Measurements from ENCODE around the gene KRT5. TPM values are rescaled to one million over a fixed set of nuclear protein-coding genes. Genes with fewer than 3 reads are reported as not detected.
"Not testable (repeated sequence)": the region's sequence is repeated elsewhere in the genome, so short reads cannot be mapped to it uniquely, and the experiment has no call there.

Gene KRT5
- total RNA-seq, 1 donor from 2014 or later: not detected

DNA sequence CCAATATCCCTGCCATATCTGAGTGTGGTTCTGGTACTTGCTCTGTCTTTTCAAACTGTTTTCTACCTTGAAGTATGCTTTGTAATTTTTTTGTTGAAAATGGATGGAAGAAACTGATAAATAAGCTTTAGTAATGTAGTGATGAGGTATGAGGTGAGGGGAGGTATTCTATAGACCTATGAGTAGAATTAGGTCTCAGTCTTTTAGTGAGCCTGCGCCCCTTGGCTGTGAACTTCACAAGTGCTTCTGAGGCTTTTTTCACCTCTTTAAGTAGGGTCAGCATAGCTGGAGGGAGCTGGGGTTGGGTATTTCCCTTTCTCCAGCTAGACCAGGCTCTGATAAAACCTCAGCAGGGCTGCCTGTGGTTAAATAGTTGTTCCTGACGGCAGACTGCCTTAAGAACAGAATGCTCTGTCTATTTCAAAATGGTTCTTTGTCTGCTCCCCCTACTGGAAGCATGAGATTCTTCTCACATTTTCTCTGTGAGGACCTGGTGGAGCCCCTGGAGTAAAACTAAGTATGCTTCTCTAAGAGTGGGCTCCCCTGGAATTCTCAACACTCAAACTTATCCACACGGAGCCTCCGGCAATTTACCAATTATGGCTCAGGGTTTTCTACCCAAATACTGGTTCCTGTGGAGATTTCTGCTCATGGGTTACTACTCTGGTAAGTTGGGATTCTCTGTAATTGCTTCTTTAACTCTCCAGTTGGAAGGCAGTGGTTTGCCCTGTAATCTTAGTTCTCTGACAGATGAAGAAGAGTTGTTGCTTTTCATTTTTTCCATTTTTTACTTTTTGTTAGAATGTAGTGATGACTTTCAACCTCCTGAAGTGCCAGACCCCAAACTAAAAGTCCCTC is 13.1 kb downstream of the KRT5 start:
- TF ChIP-seq, protein P1, sequence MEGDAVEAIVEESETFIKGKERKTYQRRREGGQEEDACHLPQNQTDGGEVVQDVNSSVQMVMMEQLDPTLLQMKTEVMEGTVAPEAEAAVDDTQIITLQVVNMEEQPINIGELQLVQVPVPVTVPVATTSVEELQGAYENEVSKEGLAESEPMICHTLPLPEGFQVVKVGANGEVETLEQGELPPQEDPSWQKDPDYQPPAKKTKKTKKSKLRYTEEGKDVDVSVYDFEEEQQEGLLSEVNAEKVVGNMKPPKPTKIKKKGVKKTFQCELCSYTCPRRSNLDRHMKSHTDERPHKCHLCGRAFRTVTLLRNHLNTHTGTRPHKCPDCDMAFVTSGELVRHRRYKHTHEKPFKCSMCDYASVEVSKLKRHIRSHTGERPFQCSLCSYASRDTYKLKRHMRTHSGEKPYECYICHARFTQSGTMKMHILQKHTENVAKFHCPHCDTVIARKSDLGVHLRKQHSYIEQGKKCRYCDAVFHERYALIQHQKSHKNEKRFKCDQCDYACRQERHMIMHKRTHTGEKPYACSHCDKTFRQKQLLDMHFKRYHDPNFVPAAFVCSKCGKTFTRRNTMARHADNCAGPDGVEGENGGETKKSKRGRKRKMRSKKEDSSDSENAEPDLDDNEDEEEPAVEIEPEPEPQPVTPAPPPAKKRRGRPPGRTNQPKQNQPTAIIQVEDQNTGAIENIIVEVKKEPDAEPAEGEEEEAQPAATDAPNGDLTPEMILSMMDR (conservative IDR thresholded peaks at IDR 0.05; ENCODE audit: low read depth, low read length): peak; percentile 76
- H3K4me3 ChIP-seq (ENCODE audit: low read depth, low read length): no peak overlapping the region
- peak; percentile 30 for DNase-seq (ENCODE audit: low read depth)

DNA sequence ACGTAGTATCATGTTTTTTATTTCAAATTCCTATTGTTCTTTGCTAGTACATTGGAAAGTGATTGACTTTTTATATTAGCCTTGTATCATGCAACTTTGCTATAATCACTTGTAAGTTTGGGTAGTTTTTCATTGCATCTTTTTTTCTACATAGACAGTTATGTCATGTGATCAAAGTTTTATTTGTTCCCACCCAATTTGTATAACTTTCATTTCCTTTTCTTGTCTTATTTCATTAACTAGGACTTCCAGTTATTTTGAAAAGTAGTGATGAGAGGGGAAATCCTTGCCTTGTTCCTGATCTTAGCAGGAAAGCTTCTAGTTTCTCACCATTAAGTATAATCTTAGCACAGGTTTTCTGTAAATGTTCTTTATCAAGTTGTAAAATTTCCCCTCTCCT is 17.3 kb downstream of the KRT5 start:
- no peak for DNase-seq (ENCODE audit: low read depth)
- H3K4me3 ChIP-seq (ENCODE audit: low read depth, low read length): no peak overlapping the region
- TF ChIP-seq, protein P1 (conservative IDR thresholded peaks at IDR 0.05; ENCODE audit: low read depth, low read length): no peak

DNA sequence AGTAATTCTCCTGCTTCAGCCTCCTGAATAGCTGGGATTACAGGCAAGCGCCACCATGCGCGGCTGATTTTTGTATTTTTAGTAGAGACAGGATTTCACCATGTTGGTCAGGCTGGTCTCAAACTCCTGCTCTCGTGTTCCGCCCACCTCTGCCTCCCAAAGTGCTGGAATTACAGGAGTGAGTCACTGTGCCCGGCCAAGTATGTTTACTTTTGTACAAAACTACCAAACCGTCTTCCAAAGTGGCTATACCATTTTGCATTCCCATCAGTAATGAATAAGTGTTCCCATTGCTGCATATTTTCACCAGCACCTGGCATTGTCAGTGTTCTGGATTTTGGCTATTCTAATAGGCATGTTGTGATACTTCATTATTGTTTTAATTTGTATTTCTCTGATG is 18.7 kb downstream of the KRT5 start:
- TF ChIP-seq, protein P1 (conservative IDR thresholded peaks at IDR 0.05; ENCODE audit: low read depth, low read length): no peak
- H3K4me3 ChIP-seq (ENCODE audit: low read depth, low read length): no peak overlapping the region
- DNase-seq (ENCODE audit: low read depth): no peak

DNA sequence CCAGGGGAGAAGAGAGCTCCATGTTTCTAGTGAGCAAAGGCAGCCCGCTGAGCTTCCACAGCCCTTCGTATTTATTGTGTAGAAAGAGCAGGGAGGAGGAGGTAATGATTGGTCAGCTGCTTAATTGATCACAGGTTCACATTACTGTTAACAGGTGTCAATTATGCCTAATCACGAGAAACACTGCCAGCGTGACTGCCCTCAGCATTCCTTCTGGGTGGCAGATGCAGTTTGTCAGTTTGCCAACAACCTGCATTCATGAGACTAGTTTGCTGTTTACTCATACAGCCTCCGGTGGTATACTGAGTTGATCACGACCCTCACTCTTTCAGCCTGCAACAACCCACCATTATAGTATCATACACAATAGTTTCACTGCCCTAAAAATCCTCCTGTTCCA is 19.6 kb downstream of the KRT5 start:
- DNase-seq (ENCODE audit: low read depth); H3K4me3 ChIP-seq (ENCODE audit: low read depth, low read length): not testable (repeated sequence)

DNA sequence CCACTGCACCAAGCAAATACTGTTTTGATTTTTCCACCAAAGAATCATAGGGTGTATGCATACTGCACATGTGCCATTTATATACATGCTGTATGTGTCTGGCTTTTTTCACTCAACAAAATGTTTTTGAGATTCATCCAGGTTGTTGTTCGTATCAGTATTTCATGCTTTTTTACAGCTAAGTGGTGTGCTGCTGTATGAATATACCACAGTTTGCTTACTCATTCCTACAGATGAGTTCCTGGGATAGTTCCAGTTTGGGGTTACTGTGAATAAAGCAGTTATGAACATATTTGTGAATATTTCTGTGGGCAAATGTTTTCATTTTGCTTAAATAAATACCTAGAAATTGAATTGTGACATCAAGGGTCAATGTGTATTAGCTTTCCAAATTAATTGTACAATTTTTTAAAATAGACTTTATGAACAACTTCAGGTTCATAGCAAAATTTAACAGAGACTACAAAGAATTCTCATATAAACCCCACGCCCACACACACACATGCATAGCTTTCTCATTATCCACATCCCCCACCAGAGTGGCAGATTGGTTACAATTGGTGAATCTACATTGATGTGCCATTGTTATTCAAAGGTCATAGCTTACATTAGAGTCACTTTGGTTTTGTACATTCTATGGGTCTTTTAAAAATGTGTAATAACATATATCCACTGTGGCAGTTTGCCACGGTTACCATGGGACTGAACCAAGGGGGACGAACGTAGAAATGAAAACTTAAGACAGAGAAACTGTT is 20.2 kb downstream of the KRT5 start:
- no peak for DNase-seq (ENCODE audit: low read depth)
- TF ChIP-seq, protein P1 (conservative IDR thresholded peaks at IDR 0.05; ENCODE audit: low read depth, low read length): no peak
- H3K4me3 ChIP-seq (ENCODE audit: low read depth, low read length): no peak overlapping the region

DNA sequence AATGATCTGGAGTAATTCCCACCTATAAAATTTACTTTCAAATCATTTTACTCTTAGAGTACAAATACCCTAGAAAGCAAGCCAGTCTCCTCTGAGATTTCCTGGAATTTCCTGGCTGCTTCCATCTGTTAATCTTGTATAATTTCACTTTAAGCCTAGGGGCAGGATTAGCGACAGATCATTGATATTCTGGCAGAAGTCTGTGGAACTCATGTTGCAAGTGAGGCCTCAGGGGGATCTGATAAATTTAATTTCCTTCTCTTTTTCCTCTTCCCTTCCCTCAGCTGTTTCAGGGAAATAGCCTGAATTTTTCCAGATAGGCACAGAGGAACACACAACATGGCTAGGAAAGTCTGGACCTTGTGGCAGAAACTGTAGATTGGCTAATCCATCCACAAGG is 21.2 kb downstream of the KRT5 start:
- DNase-seq (ENCODE audit: low read depth): no peak
- no peak overlapping the region for H3K4me3 ChIP-seq (ENCODE audit: low read depth, low read length)
- TF ChIP-seq, protein P1 (conservative IDR thresholded peaks at IDR 0.05; ENCODE audit: low read depth, low read length): no peak

DNA sequence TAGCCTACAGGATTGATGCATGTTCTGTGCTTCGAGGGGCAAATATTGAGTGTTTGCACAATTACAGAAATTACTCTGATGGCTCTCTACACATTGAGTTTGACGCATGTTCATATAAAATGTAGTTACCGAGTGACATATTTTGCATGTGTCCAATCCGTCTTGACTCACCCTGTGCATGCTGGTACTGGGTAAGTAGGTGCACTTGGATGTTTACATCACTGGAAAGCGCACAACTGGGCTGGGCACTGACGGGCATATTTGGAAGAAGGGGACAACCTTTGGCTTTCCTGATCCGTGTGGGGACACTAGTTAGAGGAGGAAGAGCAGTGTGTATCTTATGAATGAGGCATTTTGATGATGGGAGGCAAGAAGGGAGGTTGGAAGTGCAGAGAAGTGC is 22.2 kb downstream of the KRT5 start:
- DNase-seq (ENCODE audit: low read depth): no peak
- H3K4me3 ChIP-seq (ENCODE audit: low read depth, low read length): no peak overlapping the region
- TF ChIP-seq, protein P1 (conservative IDR thresholded peaks at IDR 0.05; ENCODE audit: low read depth, low read length): no peak
